Measurements from ENCODE around the gene STX2.
"Not testable (repeated sequence)": the region's sequence is repeated elsewhere in the genome, so short reads cannot be mapped to it uniquely, and the experiment has no call there.

- not testable (repeated sequence) for TF ChIP-seq EZH2 (IDR thresholded peaks at IDR 0.05; ENCODE audit: borderline replicate concordance, low read depth, low read length, poor library complexity, severe bottlenecking); CTCF (conservative IDR thresholded peaks at IDR 0.05; ENCODE audit: low read depth, low read length)
Observed at GRCh38 chr12:130848105-130848504, 9.1 kb upstream of the STX2 start.

Measured in A673 (cell line).